ENCODE results near the gene PCSK7. TPM values are rescaled to one million over a fixed set of nuclear protein-coding genes. Genes with fewer than 3 reads are reported as not detected.

PCSK7 gene
- total and polyA plus RNA-seq, 2 of the 4 experiments (the other 2 are of a cell fraction) = 35.8 to 54.3 TPM

DNA sequence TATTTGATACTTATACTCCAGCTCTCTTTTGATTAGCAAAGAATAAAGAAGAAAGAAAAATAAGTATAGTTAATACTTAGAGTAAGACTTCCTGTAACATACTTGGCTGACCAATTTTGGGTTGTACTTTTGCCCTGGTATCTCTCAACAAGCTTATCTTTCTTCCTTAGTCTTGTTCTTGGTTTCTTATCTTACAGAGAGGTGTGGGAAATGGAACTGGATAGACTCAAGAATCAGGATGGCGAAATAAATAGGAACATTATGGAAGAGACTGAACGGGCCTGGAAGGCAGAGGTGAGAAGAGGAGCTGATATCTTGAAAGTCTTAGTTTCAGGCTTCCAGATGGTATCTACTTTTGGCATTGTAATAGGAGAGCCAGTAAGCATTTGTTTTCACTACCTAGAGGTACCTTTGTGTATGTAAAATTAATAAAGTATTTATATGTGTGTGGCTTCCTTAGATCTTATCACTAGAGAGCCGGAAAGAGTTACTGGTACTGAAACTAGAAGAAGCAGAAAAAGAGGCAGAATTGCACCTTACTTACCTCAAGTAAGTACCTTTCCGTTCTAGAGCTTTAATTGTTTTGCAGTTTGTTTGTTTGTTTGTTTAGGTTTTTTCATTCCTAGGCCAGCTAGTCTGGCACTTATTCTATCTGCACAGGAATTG, 48.0 kb upstream of the PCSK7 start:
- Histone ChIP-seq H3K4me2 (ENCODE audit: low read depth, low read length) (no peak overlapping the region), H3K4me1 (ENCODE audit: control insufficient read depth, insufficient read depth, low read length) (peaks cover 13% of the 10 kb centered on the region), H4K91ac (ENCODE audit: insufficient read depth, low read depth, low read length) (no peak overlapping the region), H3K9me3 (ENCODE audit: control insufficient read depth, insufficient read depth, low read length) (no peaks in the 10 kb centered on the region), H2AK5ac (ENCODE audit: low read depth, low read length) (no peak overlapping the region), H3K23ac (ENCODE audit: low read depth, low read length) (0 out of 2 replicates have a peak overlapping the region, but pooled peaks have one; percentile 34), H2BK120ac (ENCODE audit: low read depth, low read length) (peak overlapping the region; percentile 56; the same call in 1 of the 2 replicates), H3K27ac (ENCODE audit: insufficient read depth, low read length) (no peak overlapping the region), H4K20me1 (ENCODE audit: insufficient read depth, low read length) (no peaks in the 10 kb centered on the region), H2BK15ac (ENCODE audit: low read depth, low read length) (peak overlapping the region; percentile 65; the same call in 1 of the 3 replicates), H2AFZ (replicated peaks; ENCODE audit: low read length, poor library complexity) (no peak overlapping the region), H3K4me3 (ENCODE audit: insufficient read depth, low read depth, low read length) (no peak overlapping the region), H4K5ac (ENCODE audit: low read depth, low read length) (no peak overlapping the region), H2BK5ac (ENCODE audit: low read depth, low read length, poor library complexity, severe bottlenecking) (peak overlapping the region; percentile 16), H3K18ac (ENCODE audit: low read depth, low read length) (peak overlapping the region; percentile 5; the same call in 1 of the 2 replicates), H3K9ac (ENCODE audit: low read depth, low read length) (no peak overlapping the region), H2BK20ac (ENCODE audit: low read depth, low read length) (peak overlapping the region; percentile 24; the same call in 1 of the 2 replicates), H3K4ac (ENCODE audit: low read depth, low read length) (peak overlapping the region; percentile 15; the same call in 1 of the 2 replicates), H3K36me3 (ENCODE audit: control insufficient read depth, insufficient read depth, low read length) (peaks cover 11% of the 10 kb centered on the region), H3K27me3 (ENCODE audit: control insufficient read depth, insufficient read depth, low read length) (no peaks in the 10 kb centered on the region), H3K79me1 (ENCODE audit: low read depth in 1 of 2, low read length in 2 of 2) (peaks cover 8 to 23% of the 10 kb centered on the region in 2 experiments), H4K8ac (ENCODE audit: low read depth in 2 of 2, low read length in 2 of 2) (peak overlapping the region in 1 of 2 experiments; percentile 1; a peak in 2 of 4 replicates), H3K56ac (ENCODE audit: extremely low read depth, insufficient read depth, low read length) (no peak overlapping the region), H3K14ac (replicated peaks; ENCODE audit: low read depth, low read length) (no peak overlapping the region), H3K9me1 (ENCODE audit: insufficient read depth, low read length) (peaks cover 19% of the 10 kb centered on the region), H2AK9ac (replicated peaks; ENCODE audit: low read depth, low read length, poor library complexity) (no peak overlapping the region)
- DNase-seq = no peak
- TF ChIP-seq FOS (IDR thresholded peaks at IDR 0.05; ENCODE audit: low read depth, low read length) (no peak), MAFK (IDR thresholded peaks at IDR 0.05; ENCODE audit: low read depth, low read length) (no peak), POLR2A (IDR thresholded peaks at IDR 0.05; ENCODE audit: low read depth, low read length) (no peak), RCOR1 (IDR thresholded peaks at IDR 0.05; ENCODE audit: insufficient replicate concordance, low read length) (no peak), RFX5 (IDR thresholded peaks at IDR 0.05; ENCODE audit: low read depth, low read length) (no peak), BHLHE40 (IDR thresholded peaks at IDR 0.05; ENCODE audit: low read depth, low read length) (no peak), MAZ (IDR thresholded peaks at IDR 0.05; ENCODE audit: borderline replicate concordance, low read depth, low read length) (no peak), NFE2L2 (IDR thresholded peaks at IDR 0.05; ENCODE audit: low read depth, low read length) (no peak), MXI1 (IDR thresholded peaks at IDR 0.05; ENCODE audit: borderline replicate concordance, low read depth, low read length) (no peak), CHD1 (IDR thresholded peaks at IDR 0.05; ENCODE audit: low read depth, low read length) (no peak), RAD21 (IDR thresholded peaks at IDR 0.05; ENCODE audit: low read length) (no peak), CEBPB (IDR thresholded peaks at IDR 0.05; ENCODE audit: low read depth, low read length) (no peak)
- TF ChIP-seq, protein P1, sequence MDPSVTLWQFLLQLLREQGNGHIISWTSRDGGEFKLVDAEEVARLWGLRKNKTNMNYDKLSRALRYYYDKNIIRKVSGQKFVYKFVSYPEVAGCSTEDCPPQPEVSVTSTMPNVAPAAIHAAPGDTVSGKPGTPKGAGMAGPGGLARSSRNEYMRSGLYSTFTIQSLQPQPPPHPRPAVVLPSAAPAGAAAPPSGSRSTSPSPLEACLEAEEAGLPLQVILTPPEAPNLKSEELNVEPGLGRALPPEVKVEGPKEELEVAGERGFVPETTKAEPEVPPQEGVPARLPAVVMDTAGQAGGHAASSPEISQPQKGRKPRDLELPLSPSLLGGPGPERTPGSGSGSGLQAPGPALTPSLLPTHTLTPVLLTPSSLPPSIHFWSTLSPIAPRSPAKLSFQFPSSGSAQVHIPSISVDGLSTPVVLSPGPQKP (IDR thresholded peaks at IDR 0.05; ENCODE audit: borderline replicate concordance, low read depth, low read length) = no peak
- TF ChIP-seq, protein P2, sequence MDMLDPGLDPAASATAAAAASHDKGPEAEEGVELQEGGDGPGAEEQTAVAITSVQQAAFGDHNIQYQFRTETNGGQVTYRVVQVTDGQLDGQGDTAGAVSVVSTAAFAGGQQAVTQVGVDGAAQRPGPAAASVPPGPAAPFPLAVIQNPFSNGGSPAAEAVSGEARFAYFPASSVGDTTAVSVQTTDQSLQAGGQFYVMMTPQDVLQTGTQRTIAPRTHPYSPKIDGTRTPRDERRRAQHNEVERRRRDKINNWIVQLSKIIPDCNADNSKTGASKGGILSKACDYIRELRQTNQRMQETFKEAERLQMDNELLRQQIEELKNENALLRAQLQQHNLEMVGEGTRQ (IDR thresholded peaks at IDR 0.05; ENCODE audit: low read depth, low read length) = no peak
- TF ChIP-seq, protein P3, sequence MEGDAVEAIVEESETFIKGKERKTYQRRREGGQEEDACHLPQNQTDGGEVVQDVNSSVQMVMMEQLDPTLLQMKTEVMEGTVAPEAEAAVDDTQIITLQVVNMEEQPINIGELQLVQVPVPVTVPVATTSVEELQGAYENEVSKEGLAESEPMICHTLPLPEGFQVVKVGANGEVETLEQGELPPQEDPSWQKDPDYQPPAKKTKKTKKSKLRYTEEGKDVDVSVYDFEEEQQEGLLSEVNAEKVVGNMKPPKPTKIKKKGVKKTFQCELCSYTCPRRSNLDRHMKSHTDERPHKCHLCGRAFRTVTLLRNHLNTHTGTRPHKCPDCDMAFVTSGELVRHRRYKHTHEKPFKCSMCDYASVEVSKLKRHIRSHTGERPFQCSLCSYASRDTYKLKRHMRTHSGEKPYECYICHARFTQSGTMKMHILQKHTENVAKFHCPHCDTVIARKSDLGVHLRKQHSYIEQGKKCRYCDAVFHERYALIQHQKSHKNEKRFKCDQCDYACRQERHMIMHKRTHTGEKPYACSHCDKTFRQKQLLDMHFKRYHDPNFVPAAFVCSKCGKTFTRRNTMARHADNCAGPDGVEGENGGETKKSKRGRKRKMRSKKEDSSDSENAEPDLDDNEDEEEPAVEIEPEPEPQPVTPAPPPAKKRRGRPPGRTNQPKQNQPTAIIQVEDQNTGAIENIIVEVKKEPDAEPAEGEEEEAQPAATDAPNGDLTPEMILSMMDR (conservative IDR thresholded peaks at IDR 0.05; ENCODE audit: low read depth, low read length) = no peak
- no TSS peak for BruUV-seq (replicated peaks)
- in situ Hi-C loops (cut with MboI; ENCODE audit: low sequenced_read_pairs) = no loop called here
- intact Hi-C loops (cut with micrococcal nuclease) = loop anchor here (2.0 kb wide), 1 partner anchor 41 kb away; no protein-coding TSS in a partner anchor
- 80% methylated on average over 1 of the region's 4 CpGs; no CpG with 5 or more reads in 1 of the 2 experiments for WGBS, 2 experiments (ENCODE audit: extremely low coverage in 2 of 2, insufficient read length in 1 of 2)
- dilution Hi-C loops (cut with HindIII; ENCODE audit: low sequenced_read_pairs, unreplicated experiment) = no loop called here
- ATAC-seq (ENCODE audit: low read depth) = no peak
- CTCF ChIA-PET = no interaction called here
- POLR2A ChIA-PET (ENCODE audit: unreplicated experiment) = no interaction called here
